ENCODE results near the gene DNA2.

The DNA2 gene

GRCh38 chr10:68364101-68364886 lies 107.5 kb downstream of the DNA2 start:
- no peak overlapping the region for H3K4me3 ChIP-seq
- no peak for TF ChIP-seq CTCF (IDR thresholded peaks at IDR 0.05)
- DNase-seq (ENCODE audit: low spot score): no peak
- no peak overlapping the region for H3K27ac ChIP-seq
